Measurements from ENCODE around the gene STUB1. TPM values are rescaled to one million over a fixed set of nuclear protein-coding genes. Genes with fewer than 3 reads are reported as not detected.

Gene STUB1
- total RNA-seq, 1 donor from 2014 or later = 81.6 TPM

- intact Hi-C loops (cut with micrococcal nuclease) = loop anchor here (5.0 kb wide), 1 partner anchor 1299 kb away; the partner anchor contains the start of gene MSRB1
These were observed 37.2 kb upstream of the STUB1 start for GRCh38 chr16:643050-643368.

- intact Hi-C loops (cut with micrococcal nuclease) = loop anchor here (5.0 kb wide), 1 partner anchor 1298 kb away; the partner anchor contains the start of gene MSRB1
These were observed 35.7 kb upstream of the STUB1 start for GRCh38 chr16:644556-644955.

- intact Hi-C loops (cut with micrococcal nuclease) = no loop called here
These were observed 34.1 kb upstream of the STUB1 start for GRCh38 chr16:645852-646678.

GRCh38 chr16:646679-647172 lies 33.5 kb upstream of the STUB1 start:
- intact Hi-C loops (cut with micrococcal nuclease) = no loop called here

- intact Hi-C loops (cut with micrococcal nuclease) = no loop called here
These were observed 32.9 kb upstream of the STUB1 start for GRCh38 chr16:647173-647902.

- intact Hi-C loops (cut with micrococcal nuclease) = no loop called here
These were observed 32.0 kb upstream of the STUB1 start for GRCh38 chr16:648071-648780.

GRCh38 chr16:648781-649589 lies 31.2 kb upstream of the STUB1 start, which contains the start of gene WDR90:
WDR90 (plus strand) TSS chr16:649365; CDS start chr16:649417, 52 bp downstream.
- intact Hi-C loops (cut with micrococcal nuclease) = loop anchor here (1.0 kb wide), 5 partner anchors 8 to 35 kb away; partner anchors contain the start of genes JMJD8, MCRIP2, METTL26 and RHOT2

- intact Hi-C loops (cut with micrococcal nuclease) = loop anchor here (1.0 kb wide), 5 partner anchors 8 to 35 kb away; partner anchors contain the start of genes JMJD8, MCRIP2, METTL26 and RHOT2
These were observed 30.6 kb upstream of the STUB1 start for GRCh38 chr16:649631-650030.

- intact Hi-C loops (cut with micrococcal nuclease) = no loop called here
These were observed 28.4 kb upstream of the STUB1 start for GRCh38 chr16:651844-652243.

- intact Hi-C loops (cut with micrococcal nuclease) = no loop called here
These were observed 27.5 kb upstream of the STUB1 start for GRCh38 chr16:652454-653305.

- intact Hi-C loops (cut with micrococcal nuclease) = no loop called here
These were observed 26.2 kb upstream of the STUB1 start for GRCh38 chr16:654034-654433.

- intact Hi-C loops (cut with micrococcal nuclease) = no loop called here
These were observed 22.7 kb upstream of the STUB1 start for GRCh38 chr16:657487-657886.

- intact Hi-C loops (cut with micrococcal nuclease) = no loop called here
These were observed 21.3 kb upstream of the STUB1 start for GRCh38 chr16:658679-659571.

GRCh38 chr16:659618-660017 lies 20.6 kb upstream of the STUB1 start:
- intact Hi-C loops (cut with micrococcal nuclease) = loop anchor here (1.0 to 10.0 kb wide), 4 partner anchors 20 to 275 kb away; partner anchors contain the start of gene PGAP6

GRCh38 chr16:660132-660458 lies 20.1 kb upstream of the STUB1 start:
- intact Hi-C loops (cut with micrococcal nuclease) = loop anchor here (1.0 to 10.0 kb wide), 4 partner anchors 19 to 275 kb away; partner anchors contain the start of gene PGAP6

- intact Hi-C loops (cut with micrococcal nuclease) = loop anchor here (1.0 to 10.0 kb wide), 4 partner anchors 19 to 276 kb away; partner anchors contain the start of gene PGAP6
These were observed 19.6 kb upstream of the STUB1 start for GRCh38 chr16:660459-661183.

- intact Hi-C loops (cut with micrococcal nuclease) = loop anchor here (2.0 to 10.0 kb wide), 2 partner anchors 73 to 277 kb away; partner anchors contain the start of gene PGAP6
These were observed 18.9 kb upstream of the STUB1 start for GRCh38 chr16:661184-661821.
